ACC112 (cell line): ENCODE measurements around the gene RPS6KA5.
"Not testable (repeated sequence)": the region's sequence is repeated elsewhere in the genome, so short reads cannot be mapped to it uniquely, and the experiment has no call there.

Experiments used
- H2AFZ ChIP-seq: fragments of 200-600 bp; sonication (generic); one replicate; pipeline ENCODE4 v1.6.0; 2017; ENCODE audit warnings: antibody characterized with exemption, low read length; ENCODE audit not compliant: unreplicated experiment
- H3K27ac ChIP-seq: fragments of 200-600 bp; sonication (generic); 2 replicates; pipeline ENCODE4 v1.5.1; 2014; ENCODE audit warnings: low read depth, mild to moderate bottlenecking, antibody characterized with exemption, low read length, moderate library complexity
- H3K27me3 ChIP-seq: fragments of 200-600 bp; sonication (generic); 2 replicates; pipeline ENCODE4 v1.6.1; 2014; ENCODE audit warnings: mild to moderate bottlenecking, antibody characterized with exemption, low read length, moderate library complexity, mixed read lengths; ENCODE audit not compliant: insufficient read depth
- H3K36me3 ChIP-seq: fragments of 200-600 bp; sonication (generic); 2 replicates; pipeline ENCODE4 v1.6.1; 2016; ENCODE audit warnings: mild to moderate bottlenecking, antibody characterized with exemption, low read length, moderate library complexity, mixed read lengths; ENCODE audit not compliant: insufficient read depth
- H3K4me1 ChIP-seq: fragments of 200-600 bp; sonication (generic); one replicate; pipeline ENCODE4 v1.6.1; 2016; ENCODE audit warnings: low read length, mixed read lengths; ENCODE audit not compliant: insufficient read depth, unreplicated experiment, control insufficient read depth
- H3K4me3 ChIP-seq: fragments of 200-600 bp; sonication (generic); 2 replicates; pipeline ENCODE4 v1.5.1; 2014; ENCODE audit warnings: mild to moderate bottlenecking, low read depth, low read length
- H3K79me2 ChIP-seq: fragments of 200-600 bp; sonication (generic); one replicate; pipeline ENCODE4 v1.6.0; 2016; ENCODE audit warnings: low read length; ENCODE audit not compliant: control insufficient read depth, unreplicated experiment, insufficient read depth

Gene RPS6KA5

GRCh38 chr14:90966493-90966892, 93.9 kb downstream of the RPS6KA5 start:
- Histone ChIP-seq H3K4me3 (no peak overlapping the region), H3K4me1 (peaks cover 20% of the 10 kb centered on the region), H2AFZ (no peak overlapping the region), H3K27ac (no peak overlapping the region), H3K79me2 (no peaks in the 10 kb centered on the region), H3K27me3 (no peaks in the 10 kb centered on the region), H3K36me3 (no peaks in the 10 kb centered on the region)

DNA sequence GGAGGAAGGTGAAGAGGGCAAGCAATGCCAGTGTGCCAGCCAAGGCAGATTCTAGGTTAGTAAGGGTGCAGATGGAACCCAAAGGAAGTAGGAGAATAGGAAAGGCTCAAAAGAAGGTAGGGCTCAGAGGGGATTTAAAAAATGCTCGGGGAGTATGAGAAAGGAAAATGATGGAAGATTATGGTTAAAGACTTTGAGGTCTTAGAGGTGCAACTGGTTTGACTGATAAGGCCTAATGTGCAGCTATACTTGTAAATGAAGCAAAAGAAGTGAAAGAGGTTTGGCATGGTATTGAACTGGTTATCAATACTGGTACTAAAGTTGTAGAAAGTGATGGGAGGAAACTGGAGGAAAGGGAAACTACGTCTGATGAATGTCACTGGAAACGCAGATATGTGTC, 94.7 kb downstream of the RPS6KA5 start:
- Histone ChIP-seq H3K79me2 (no peaks in the 10 kb centered on the region), H3K36me3 (no peaks in the 10 kb centered on the region), H2AFZ (no peak overlapping the region), H3K27me3 (no peaks in the 10 kb centered on the region), H3K4me1 (peaks cover 18% of the 10 kb centered on the region), H3K4me3 (no peak overlapping the region), H3K27ac (no peak overlapping the region)

DNA sequence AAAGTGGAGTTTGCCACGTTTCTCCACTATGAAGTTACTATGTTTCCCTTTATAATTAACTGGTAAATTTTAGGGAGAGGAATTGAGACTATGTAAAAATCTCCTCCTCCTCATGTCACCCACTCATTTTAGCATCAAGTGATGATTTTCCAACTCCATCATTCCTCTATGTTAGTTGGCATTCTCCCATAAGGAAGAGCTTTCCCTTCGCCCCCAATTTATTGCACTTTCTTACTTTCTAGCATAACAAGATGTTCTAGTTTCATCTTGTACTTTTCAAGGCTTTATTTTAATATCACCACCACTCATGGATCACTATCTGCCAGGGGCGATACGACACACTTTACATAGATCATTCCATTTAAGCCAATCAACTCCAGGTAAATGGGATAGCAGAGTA, 97.1 kb downstream of the RPS6KA5 start:
- H3K36me3 ChIP-seq, result no peaks in the 10 kb centered on the region
- no peaks in the 10 kb centered on the region for H3K4me1 ChIP-seq
- H3K27ac ChIP-seq, result no peak overlapping the region
- no peaks in the 10 kb centered on the region for H3K79me2 ChIP-seq
- no peak overlapping the region for H2AFZ ChIP-seq
- no peaks in the 10 kb centered on the region; the same call in 1 of the 2 replicates for H3K27me3 ChIP-seq
- no peak overlapping the region for H3K4me3 ChIP-seq

- Histone ChIP-seq H3K4me1 (no peaks in the 10 kb centered on the region), H2AFZ (no peak overlapping the region)
Measured at GRCh38 chr14:90962505-90963109, 97.8 kb downstream of the RPS6KA5 start.

DNA sequence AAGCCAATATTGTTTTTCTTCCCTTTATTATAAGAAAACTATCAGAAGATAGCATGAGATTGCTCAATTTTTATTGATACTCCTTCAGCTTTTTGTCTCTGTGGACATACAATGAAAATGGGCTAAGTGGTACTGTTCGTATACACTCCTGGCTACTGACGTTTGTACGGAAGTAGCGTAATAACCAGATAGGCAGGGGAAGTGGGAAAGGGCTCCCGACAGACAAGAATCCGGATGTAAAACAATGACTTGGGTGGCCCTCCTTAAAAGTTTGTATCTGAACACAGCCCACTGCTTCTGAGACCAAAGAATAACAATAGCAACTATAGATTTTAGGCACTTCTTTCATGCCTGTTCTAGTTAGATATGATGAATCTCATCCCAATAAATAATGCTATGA, 99.6 kb downstream of the RPS6KA5 start:
- Histone ChIP-seq H3K27ac (no peak overlapping the region), H2AFZ (no peak overlapping the region), H3K27me3 (no peaks in the 10 kb centered on the region; the same call in 1 of the 2 replicates), H3K4me3 (no peak overlapping the region), H3K4me1 (no peaks in the 10 kb centered on the region), H3K36me3 (no peaks in the 10 kb centered on the region), H3K79me2 (no peaks in the 10 kb centered on the region)

More at GRCh38 chr14:90962505-90963109, 97.8 kb downstream of the RPS6KA5 start:
- Histone ChIP-seq H3K4me3 (no peak overlapping the region), H3K79me2 (no peaks in the 10 kb centered on the region), H3K27me3 (no peaks in the 10 kb centered on the region; the same call in 1 of the 2 replicates), H3K36me3 (no peaks in the 10 kb centered on the region), H3K27ac (no peak overlapping the region)

DNA sequence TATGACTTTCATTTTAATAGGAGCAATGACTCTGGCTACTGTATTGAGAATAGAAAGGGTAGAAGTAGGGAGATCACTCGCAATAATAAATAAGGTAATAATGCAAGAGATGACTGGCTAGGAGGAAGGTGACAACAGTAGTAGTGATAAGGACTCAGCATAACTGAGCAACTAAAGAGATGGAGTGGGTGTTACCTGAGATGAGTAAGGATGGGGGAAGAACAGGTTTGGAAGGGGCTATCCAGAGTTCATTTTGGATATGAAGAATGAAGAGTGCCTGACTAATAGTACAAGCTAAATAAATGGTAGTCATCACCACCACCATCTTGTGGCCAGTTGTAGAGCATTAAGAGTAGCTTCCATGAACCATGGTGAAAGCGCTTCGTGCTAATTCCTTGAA, 101.1 kb downstream of the RPS6KA5 start:
- no peak overlapping the region for H3K27ac ChIP-seq
- no peaks in the 10 kb centered on the region; the same call in 1 of the 2 replicates for H3K27me3 ChIP-seq
- no peak overlapping the region for H3K4me3 ChIP-seq
- no peaks in the 10 kb centered on the region for H3K79me2 ChIP-seq
- H2AFZ ChIP-seq, result no peak overlapping the region
- H3K36me3 ChIP-seq, result no peaks in the 10 kb centered on the region
- H3K4me1 ChIP-seq, result no peaks in the 10 kb centered on the region

- Histone ChIP-seq H3K79me2 (no peaks in the 10 kb centered on the region), H3K27me3 (no peaks in the 10 kb centered on the region; the same call in 1 of the 2 replicates), H2AFZ (no peak overlapping the region), H3K4me1 (no peaks in the 10 kb centered on the region), H3K27ac (no peak overlapping the region), H3K4me3 (no peak overlapping the region), H3K36me3 (no peaks in the 10 kb centered on the region)
Measured at GRCh38 chr14:90956273-90956672, 104.2 kb downstream of the RPS6KA5 start.

DNA sequence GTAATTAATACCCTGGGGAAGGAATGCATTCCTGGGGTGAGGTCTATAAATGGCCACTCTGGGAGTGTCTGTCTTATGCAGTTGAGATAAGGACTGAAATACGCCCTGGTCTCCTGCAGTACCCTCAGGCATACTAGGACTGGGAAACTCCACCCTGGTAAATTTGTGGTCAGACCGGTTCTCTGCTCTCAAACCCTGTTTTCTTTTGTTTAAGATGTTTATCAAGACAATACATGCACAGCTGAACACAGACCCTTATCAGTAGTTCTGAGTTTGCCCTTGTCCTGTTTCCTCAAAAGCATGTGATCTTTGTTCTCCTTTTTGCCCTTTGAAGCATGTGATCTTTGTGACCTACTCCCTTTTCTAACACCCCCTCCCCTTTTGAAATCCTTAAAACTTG, 106.8 kb downstream of the RPS6KA5 start:
- H3K27ac ChIP-seq, H3K79me2 ChIP-seq, H3K36me3 ChIP-seq, H3K4me3 ChIP-seq, H2AFZ ChIP-seq, H3K4me1 ChIP-seq, H3K27me3 ChIP-seq: not testable (repeated sequence)

DNA sequence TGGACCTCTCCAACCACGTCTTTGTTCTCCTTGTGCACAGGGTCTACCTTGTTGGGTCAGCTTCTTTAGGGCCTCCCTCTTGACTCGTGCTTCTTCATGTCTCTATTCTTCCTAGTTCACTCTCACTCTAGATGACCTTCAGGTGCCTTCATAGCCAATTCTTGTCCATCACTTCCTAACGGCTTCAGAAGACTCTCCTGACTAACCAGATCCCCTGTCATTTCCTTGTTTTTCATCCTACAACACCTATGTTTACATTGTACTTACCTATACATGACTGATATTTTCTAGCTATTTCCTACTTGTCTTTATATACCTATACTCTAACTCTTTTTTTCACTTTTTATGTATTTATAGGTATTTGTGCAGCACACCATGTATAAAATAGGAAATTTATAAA, 117.1 kb downstream of the RPS6KA5 start:
- no peaks in the 10 kb centered on the region for H3K27me3 ChIP-seq
- no peaks in the 10 kb centered on the region for H3K4me1 ChIP-seq
- H2AFZ ChIP-seq, result no peak overlapping the region
- H3K27ac ChIP-seq, result no peak overlapping the region
- H3K36me3 ChIP-seq, result no peaks in the 10 kb centered on the region
- H3K79me2 ChIP-seq, result no peaks in the 10 kb centered on the region
- H3K4me3 ChIP-seq, result no peak overlapping the region

DNA sequence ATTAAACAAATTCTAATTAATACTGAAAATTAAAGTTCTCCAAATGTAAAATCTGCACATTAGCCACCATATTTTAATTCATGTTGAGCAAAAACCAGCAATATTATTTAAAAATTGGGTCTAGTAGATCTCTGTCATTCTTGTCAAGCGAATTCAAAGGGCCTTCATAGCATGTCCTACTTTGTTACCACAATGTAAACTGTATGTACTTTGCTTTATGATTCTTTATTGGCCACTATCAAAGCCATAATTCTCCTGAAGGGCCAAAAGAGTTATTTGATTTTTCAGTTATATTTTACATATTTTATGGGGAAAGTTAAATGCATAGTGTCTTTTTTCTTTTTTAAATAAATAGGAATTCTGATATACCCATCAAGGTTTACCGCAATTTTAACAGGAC, 117.9 kb downstream of the RPS6KA5 start:
- no peaks in the 10 kb centered on the region for H3K79me2 ChIP-seq
- no peak overlapping the region for H3K4me3 ChIP-seq
- no peak overlapping the region for H2AFZ ChIP-seq
- H3K27ac ChIP-seq, result no peak overlapping the region
- no peaks in the 10 kb centered on the region for H3K27me3 ChIP-seq
- H3K4me1 ChIP-seq, result no peaks in the 10 kb centered on the region
- no peaks in the 10 kb centered on the region for H3K36me3 ChIP-seq

DNA sequence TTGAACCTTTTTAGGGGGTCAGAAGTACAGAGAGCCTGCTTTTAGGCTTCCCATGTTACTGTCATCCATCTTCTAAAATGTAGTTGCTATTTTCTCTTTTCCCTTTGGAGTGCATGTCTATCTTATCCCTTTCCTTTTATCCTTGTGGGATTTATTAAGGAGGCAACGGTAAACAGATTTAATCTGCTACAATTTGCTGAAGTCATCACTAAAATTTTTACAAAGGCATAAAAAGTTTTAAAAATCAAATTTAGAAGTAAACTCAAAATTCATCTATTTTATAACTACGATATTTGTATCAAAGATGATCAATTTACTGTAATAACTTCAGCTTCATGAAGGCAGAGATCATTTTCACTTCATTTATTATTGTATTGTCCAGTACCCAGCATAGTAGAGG, 118.7 kb downstream of the RPS6KA5 start:
- H3K36me3 ChIP-seq, result no peaks in the 10 kb centered on the region

More for the DNA sequence above, 118.7 kb downstream of the RPS6KA5 start:
- H3K4me3 ChIP-seq, result no peak overlapping the region
- H3K27ac ChIP-seq, result no peak overlapping the region
- H2AFZ ChIP-seq, result no peak overlapping the region
- H3K79me2 ChIP-seq, result no peaks in the 10 kb centered on the region
- H3K27me3 ChIP-seq, result no peaks in the 10 kb centered on the region
- no peaks in the 10 kb centered on the region for H3K4me1 ChIP-seq
